LoVo (cell line): ENCODE data around the gene CYB5R4.

Experiments
- DNase-seq: peaks from one replicate; pipeline ENCODE4 v3.0.0-alpha.2; 2016; ENCODE audit warnings: low spot score

The CYB5R4 gene

DNA sequence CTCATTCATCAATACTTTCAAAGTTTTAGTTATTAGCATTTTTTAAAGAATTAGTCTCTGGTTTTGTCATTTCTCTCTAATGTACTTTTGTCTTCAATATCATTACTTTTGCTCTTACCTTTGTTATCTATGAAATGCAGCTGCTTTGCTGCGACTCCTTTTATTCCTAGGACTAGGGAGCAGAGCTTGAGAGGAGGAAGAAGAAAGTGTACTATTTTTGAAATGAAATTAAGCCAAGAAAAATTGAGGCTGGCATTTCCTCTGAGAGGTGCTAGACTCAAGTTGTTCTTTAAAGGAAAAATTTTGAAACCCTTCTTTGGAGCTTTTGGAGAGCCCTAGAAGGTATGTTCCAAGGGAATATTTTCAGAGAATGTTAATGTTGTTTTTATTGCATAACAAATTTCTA, 125.8 kb downstream of the CYB5R4 start:
- no peak for DNase-seq

GRCh38 chr6:83985715-83986114, 126.2 kb downstream of the CYB5R4 start:
- DNase-seq, result no peak

DNA sequence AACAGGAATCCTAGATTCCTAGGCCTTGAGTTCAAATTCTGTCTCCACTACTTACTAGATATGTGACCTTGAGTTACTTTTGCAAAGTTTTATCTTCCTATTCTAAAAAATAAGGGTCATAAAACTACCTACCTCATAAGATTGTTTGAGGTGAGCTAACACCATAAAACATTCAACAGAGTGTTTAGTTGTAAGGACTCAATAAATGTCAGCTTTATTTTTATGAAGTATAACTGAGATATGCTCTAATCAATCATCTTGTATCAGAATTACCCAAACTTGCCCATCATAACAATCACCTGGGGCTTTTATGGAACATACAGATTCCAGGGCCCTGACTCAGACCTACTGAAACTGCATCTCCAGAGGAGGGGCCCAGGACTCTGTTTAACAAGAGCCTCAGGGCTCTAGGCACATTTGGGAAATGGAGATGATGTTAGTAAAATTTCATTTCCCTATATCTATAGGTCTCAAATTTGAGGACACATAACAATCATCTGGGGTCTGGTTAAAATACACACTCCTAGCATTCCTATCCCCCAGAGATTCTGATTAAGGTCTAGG, 138.6 kb downstream of the CYB5R4 start:
- DNase-seq, result no peak

- DNase-seq, result no peak
Measured at GRCh38 chr6:84001119-84001518, 141.6 kb downstream of the CYB5R4 start.

- DNase-seq, result no peak
Measured at GRCh38 chr6:84002226-84002625, 142.7 kb downstream of the CYB5R4 start.

DNA sequence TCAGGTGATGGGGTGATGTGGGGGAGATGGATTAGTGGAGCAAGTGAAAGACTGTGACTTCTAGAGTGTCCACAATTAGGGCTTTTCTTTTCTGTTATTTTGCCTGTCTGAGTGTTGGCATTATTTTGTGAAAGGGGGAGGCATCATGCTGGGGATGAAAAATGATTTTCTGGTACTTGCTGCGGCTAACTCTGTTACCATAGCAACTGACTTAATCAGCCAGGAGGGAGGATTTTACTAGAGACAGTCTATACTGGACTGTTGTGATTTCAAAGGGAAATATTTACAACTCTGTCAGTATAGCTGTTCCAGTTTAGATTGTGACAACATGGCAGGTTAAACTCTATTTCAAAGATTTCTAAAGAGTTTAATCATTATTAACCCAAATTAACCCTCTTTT, 143.6 kb downstream of the CYB5R4 start:
- no peak for DNase-seq

DNA sequence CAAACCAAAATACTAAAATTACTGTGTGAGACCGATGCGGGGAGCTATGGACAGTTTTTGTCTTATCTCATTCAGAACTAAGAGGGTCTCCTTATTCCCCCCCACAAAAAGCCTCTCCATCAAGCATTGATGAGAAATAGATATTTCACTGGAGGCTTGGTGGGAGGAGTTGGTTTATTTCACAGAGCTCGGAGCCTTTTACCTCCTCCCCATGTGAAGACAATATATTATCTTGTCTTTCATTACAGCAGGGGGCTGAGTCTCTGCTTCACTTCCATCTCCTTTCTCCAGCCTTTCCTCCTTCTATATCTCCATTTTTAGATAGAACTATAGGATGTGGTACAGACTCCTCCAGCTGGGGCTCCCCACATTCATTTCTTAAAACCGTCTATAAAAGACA, 144.2 kb downstream of the CYB5R4 start:
- no peak for DNase-seq

- no peak for DNase-seq
Measured at GRCh38 chr6:84007871-84008270, 148.4 kb downstream of the CYB5R4 start.

GRCh38 chr6:84013354-84013753, 153.9 kb downstream of the CYB5R4 start:
- no peak for DNase-seq

GRCh38 chr6:84013931-84014330, 154.4 kb downstream of the CYB5R4 start:
- DNase-seq, result no peak

DNA sequence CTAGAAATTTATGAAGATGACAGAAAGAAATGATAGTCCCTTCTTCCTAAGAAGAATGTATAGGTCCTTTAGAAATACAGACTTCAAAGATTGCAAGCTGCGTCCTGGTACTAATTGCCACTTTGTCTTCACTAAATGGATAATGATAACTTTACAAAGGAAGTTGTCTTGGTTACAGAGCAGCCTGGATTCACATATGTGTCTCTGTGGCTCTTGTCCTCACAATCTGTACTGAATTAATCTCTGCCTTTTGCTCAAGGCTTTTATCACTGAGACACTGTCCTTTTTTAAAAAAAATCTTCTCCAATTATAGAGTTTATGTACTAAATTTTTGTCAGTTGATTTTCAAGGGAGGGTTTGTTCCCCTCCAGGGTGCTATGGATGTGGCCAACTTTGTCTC, 156.5 kb downstream of the CYB5R4 start:
- no peak for DNase-seq
